ENCODE results near the gene SKAP2. TPM values are rescaled to one million over a fixed set of nuclear protein-coding genes. Genes with fewer than 3 reads are reported as not detected.

Gene SKAP2
- polyA plus RNA-seq, 1 of the 3 experiments (the other 2 are of a cell fraction) = 0.69 TPM

DNA sequence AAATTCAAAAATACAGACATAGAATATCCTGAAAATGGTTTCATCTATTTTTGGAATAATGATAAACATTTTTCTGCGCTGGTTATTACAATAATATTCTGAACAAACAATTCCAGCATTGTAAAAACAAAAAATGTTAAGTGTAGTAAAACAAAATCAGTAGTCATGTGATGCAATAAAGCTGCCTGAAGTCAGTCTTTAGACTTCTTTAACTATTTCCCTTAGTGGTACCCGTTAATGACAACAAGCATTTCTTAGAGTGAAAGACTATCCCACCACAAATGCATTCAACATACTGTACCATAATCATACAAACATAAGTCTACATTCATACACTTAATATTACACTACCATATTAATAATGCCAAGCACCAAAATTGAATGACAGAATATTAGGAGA, 1.6 kb downstream of the SKAP2 start:
- WGBS (ENCODE audit: low lambda C conversion rate) = 21% methylated on average over 2 of the region's 2 CpGs
- no peak for DNase-seq
- 0 out of 2 replicates have a peak, but pooled peaks cover 5% of the 10 kb centered on the region for H3K9me3 ChIP-seq
- peaks cover 4% of the 10 kb centered on the region for H3F3A ChIP-seq (replicated peaks; ENCODE audit: insufficient read depth)
- H3K27ac ChIP-seq (ENCODE audit: low read depth in 2 of 2, low read length in 1 of 2) = no peak overlapping the region
- CTCF ChIA-PET = interaction anchor here (0.8 to 2.6 kb wide), 6 partner anchors 9 to 316 kb away, joined by 3 to 15 read pairs (median 4); no protein-coding TSS in a partner anchor
- no peaks in the 10 kb centered on the region for H4K20me1 ChIP-seq (ENCODE audit: insufficient read depth)
- POLR2A ChIA-PET = no interaction called here
- no peak overlapping the region for H3K4me2 ChIP-seq
- H2AFZ ChIP-seq (ENCODE audit: low read depth) = no peak overlapping the region
- no peak for TF ChIP-seq SIN3A (IDR thresholded peaks at IDR 0.05; ENCODE audit: borderline replicate concordance, low read depth, low read length)
- TF ChIP-seq, protein P1, sequence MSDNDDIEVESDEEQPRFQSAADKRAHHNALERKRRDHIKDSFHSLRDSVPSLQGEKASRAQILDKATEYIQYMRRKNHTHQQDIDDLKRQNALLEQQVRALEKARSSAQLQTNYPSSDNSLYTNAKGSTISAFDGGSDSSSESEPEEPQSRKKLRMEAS (IDR thresholded peaks at IDR 0.05; ENCODE audit: low read depth) = no peak
- no peak for TF ChIP-seq EP300 (IDR thresholded peaks at IDR 0.05; ENCODE audit: borderline replicate concordance in 1 of 2, low read depth in 1 of 2, low read length in 1 of 2)
- no peak overlapping the region for H3K9ac ChIP-seq
- H3K79me2 ChIP-seq (ENCODE audit: insufficient read depth) = no peaks in the 10 kb centered on the region
- H3K36me3 ChIP-seq (replicated peaks in 1 of 2; ENCODE audit: control insufficient read depth in 1 of 2, insufficient read depth in 2 of 2, low read length in 1 of 2) = no peaks in the 10 kb centered on the region
- H3K4me3 ChIP-seq (ENCODE audit: low read depth in 2 of 2, low read length in 1 of 2) = no peak overlapping the region
- H3K4me1 ChIP-seq (ENCODE audit: control insufficient read depth in 1 of 2, insufficient read depth in 2 of 2, low read depth in 1 of 2, low read length in 1 of 2) = peaks cover 0 to 11% of the 10 kb centered on the region in 2 experiments; a peak in 2 of 4 replicates
- H3K9me2 ChIP-seq = no peaks in the 10 kb centered on the region
- H3K27me3 ChIP-seq (ENCODE audit: insufficient read depth) = peaks cover 22% of the 10 kb centered on the region; the same call in 1 of the 2 replicates

DNA sequence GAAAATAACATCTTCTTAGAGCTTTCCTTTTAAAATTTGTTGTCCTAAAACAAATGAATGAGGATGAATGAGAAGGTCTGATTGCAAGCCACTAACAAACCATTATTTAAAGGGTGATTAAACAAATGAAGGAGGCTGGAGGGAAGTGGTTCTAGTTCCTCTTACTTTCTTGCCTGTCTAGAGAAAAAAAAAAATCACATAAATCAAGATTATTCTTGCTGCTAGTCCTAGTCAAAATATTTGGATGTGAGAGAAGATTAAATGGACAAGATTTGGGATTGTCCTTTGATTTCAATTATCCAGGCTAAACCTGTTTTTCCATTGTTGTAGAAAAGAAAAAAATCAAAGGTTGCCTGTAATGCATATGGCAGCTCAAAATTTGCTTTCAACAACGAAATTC, 3.3 kb downstream of the SKAP2 start:
- no peak overlapping the region for H2AFZ ChIP-seq (ENCODE audit: low read depth)
- peaks cover 4% of the 10 kb centered on the region for H3F3A ChIP-seq (replicated peaks; ENCODE audit: insufficient read depth)
- no peak for TF ChIP-seq MEF2A (IDR thresholded peaks at IDR 0.05; ENCODE audit: borderline replicate concordance, low read depth)
- TF ChIP-seq NFIC (IDR thresholded peaks at IDR 0.05; ENCODE audit: borderline replicate concordance) = no peak
- TF ChIP-seq, protein P2, sequence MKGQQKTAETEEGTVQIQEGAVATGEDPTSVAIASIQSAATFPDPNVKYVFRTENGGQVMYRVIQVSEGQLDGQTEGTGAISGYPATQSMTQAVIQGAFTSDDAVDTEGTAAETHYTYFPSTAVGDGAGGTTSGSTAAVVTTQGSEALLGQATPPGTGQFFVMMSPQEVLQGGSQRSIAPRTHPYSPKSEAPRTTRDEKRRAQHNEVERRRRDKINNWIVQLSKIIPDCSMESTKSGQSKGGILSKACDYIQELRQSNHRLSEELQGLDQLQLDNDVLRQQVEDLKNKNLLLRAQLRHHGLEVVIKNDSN (IDR thresholded peaks at IDR 0.05; ENCODE audit: borderline replicate concordance, low read depth) = no peak
- TF ChIP-seq, protein P3, sequence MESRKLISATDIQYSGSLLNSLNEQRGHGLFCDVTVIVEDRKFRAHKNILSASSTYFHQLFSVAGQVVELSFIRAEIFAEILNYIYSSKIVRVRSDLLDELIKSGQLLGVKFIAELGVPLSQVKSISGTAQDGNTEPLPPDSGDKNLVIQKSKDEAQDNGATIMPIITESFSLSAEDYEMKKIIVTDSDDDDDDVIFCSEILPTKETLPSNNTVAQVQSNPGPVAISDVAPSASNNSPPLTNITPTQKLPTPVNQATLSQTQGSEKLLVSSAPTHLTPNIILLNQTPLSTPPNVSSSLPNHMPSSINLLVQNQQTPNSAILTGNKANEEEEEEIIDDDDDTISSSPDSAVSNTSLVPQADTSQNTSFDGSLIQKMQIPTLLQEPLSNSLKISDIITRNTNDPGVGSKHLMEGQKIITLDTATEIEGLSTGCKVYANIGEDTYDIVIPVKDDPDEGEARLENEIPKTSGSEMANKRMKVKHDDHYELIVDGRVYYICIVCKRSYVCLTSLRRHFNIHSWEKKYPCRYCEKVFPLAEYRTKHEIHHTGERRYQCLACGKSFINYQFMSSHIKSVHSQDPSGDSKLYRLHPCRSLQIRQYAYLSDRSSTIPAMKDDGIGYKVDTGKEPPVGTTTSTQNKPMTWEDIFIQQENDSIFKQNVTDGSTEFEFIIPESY (IDR thresholded peaks at IDR 0.05; ENCODE audit: borderline replicate concordance, low read depth) = no peak
- no peak for TF ChIP-seq MXI1 (IDR thresholded peaks at IDR 0.05; ENCODE audit: low read depth, low read length)
- POLR2A ChIA-PET = no interaction called here
- H3K4me3 ChIP-seq (ENCODE audit: low read depth in 2 of 2, low read length in 1 of 2) = no peak overlapping the region
- no peak overlapping the region for H3K27ac ChIP-seq (ENCODE audit: low read depth in 2 of 2, low read length in 1 of 2)
- no peaks in the 10 kb centered on the region for H3K9me2 ChIP-seq
- H3K79me2 ChIP-seq (ENCODE audit: insufficient read depth) = no peaks in the 10 kb centered on the region
- H3K4me1 ChIP-seq (ENCODE audit: control insufficient read depth in 1 of 2, insufficient read depth in 2 of 2, low read depth in 1 of 2, low read length in 1 of 2) = peaks cover 0 to 14% of the 10 kb centered on the region in 2 experiments; a peak in 2 of 4 replicates
- no peak overlapping the region for H3K9ac ChIP-seq
- 3% methylated on average over 1 of the region's 1 CpG for WGBS (ENCODE audit: low lambda C conversion rate)
- H3K27me3 ChIP-seq (ENCODE audit: insufficient read depth) = peaks cover 40% of the 10 kb centered on the region; the same call in 1 of the 2 replicates
- CTCF ChIA-PET = no interaction called here
- H3K9me3 ChIP-seq = peaks cover 5% of the 10 kb centered on the region; the same call in 1 of the 2 replicates
- H4K20me1 ChIP-seq (ENCODE audit: insufficient read depth) = no peaks in the 10 kb centered on the region
- no peak for DNase-seq
- H3K4me2 ChIP-seq = no peak overlapping the region
- H3K36me3 ChIP-seq (replicated peaks in 1 of 2; ENCODE audit: control insufficient read depth in 1 of 2, insufficient read depth in 2 of 2, low read length in 1 of 2) = no peaks in the 10 kb centered on the region
